HL-60 (cell line): ENCODE data around the gene INAFM2.

Experiments used
- DNase-seq, 2 experiments: peaks; one replicate each; pipeline ENCODE4 v3.0.0-alpha.2; 2010 to 2020; ENCODE audit warnings: low read depth in 1 of 2, low spot score in 1 of 2
- H3K27ac ChIP-seq: fragments of 250-450 bp; sonication (Bioruptor Pico); replicated peaks from 2 replicates; pipeline ENCODE4 v1.5.1; 2020; ENCODE audit warnings: mild to moderate bottlenecking, moderate library complexity
- H3K27me3 ChIP-seq: fragments of 250-450 bp; sonication (Bioruptor Pico); 2 replicates; pipeline ENCODE4 v1.5.1; 2021; ENCODE audit warnings: mild to moderate bottlenecking, moderate library complexity; ENCODE audit not compliant: insufficient read depth, poor library complexity, severe bottlenecking
- H3K4me3 ChIP-seq: replicated peaks from 2 replicates; pipeline ENCODE4 v1.5.1; 2011; ENCODE audit warnings: mild to moderate bottlenecking, control low read depth, low read length; ENCODE audit not compliant: insufficient read depth
- GABPA ChIP-seq: IDR thresholded peaks from 2 replicates; pipeline ENCODE4 v1.6.1; 2012; ENCODE audit warnings: low read depth
- POLR2AphosphoS5 ChIP-seq: IDR thresholded peaks from 2 replicates; pipeline ENCODE4 v1.6.1; 2012; ENCODE audit warnings: low read depth
- SPI1 ChIP-seq: IDR thresholded peaks from 2 replicates; pipeline ENCODE4 v1.6.1; 2012; ENCODE audit warnings: low read depth, mild to moderate bottlenecking, borderline replicate concordance
- TF ChIP-seq, protein P1 (sequence below): IDR thresholded peaks from one replicate; pipeline ENCODE4 v1.5.1; 2011; ENCODE audit warnings: low read length, control low read depth, inconsistent platforms; ENCODE audit not compliant: insufficient read depth
- TF ChIP-seq, protein P2 (sequence below): IDR thresholded peaks from 2 replicates; pipeline ENCODE4 v1.6.1; 2012; ENCODE audit warnings: low read depth; ENCODE audit not compliant: insufficient replicate concordance

The INAFM2 gene

DNA sequence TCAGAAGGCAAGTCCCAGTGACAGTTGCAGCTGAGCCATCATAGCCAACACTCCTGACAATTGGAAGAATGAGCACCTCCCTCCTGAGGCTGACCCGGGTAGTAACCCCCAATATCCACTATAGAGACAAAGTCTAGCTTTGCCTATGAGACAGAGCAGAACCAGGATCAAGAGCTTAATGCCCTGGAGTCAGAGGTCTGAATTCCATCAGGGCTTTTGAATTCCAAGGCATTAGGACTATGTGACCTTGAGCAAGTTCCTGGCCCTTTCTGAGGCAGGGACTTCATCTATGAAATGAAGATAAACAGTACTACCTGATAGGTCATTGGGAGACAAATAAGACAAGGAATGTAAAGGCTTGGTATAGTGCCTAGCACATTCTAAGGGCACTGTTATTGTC is 3.1 kb upstream of the INAFM2 start:
- H3K4me3 ChIP-seq, result no peak overlapping the region
- H3K27ac ChIP-seq, result no peak overlapping the region
- no peak for DNase-seq
- no peaks in the 10 kb centered on the region for H3K27me3 ChIP-seq
- TF ChIP-seq, protein P1, sequence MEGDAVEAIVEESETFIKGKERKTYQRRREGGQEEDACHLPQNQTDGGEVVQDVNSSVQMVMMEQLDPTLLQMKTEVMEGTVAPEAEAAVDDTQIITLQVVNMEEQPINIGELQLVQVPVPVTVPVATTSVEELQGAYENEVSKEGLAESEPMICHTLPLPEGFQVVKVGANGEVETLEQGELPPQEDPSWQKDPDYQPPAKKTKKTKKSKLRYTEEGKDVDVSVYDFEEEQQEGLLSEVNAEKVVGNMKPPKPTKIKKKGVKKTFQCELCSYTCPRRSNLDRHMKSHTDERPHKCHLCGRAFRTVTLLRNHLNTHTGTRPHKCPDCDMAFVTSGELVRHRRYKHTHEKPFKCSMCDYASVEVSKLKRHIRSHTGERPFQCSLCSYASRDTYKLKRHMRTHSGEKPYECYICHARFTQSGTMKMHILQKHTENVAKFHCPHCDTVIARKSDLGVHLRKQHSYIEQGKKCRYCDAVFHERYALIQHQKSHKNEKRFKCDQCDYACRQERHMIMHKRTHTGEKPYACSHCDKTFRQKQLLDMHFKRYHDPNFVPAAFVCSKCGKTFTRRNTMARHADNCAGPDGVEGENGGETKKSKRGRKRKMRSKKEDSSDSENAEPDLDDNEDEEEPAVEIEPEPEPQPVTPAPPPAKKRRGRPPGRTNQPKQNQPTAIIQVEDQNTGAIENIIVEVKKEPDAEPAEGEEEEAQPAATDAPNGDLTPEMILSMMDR, result no peak
- TF ChIP-seq POLR2AphosphoS5 (no peak), SPI1 (no peak)

DNA sequence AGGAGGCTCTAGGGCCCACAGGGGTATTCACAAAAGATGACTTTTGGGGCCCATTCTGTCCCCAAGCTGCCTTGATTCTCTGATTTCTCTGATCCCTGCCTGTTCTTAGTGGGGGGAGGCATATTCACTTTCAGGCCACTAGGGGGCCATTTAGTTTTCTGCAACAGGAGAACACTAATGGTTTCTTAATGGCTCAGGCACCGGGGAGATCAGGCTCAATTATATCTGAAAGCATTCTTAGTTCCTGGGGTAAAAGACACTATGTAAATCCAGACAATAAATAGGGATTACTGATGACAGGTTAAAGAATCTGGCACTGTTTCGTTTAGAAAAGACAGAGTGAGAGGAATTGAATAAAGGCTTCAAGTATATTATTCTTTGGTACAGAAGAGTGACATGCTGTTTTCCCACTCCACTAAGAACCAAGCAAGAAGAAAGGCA is 2.5 kb upstream of the INAFM2 start:
- Histone ChIP-seq H3K27ac (no peak overlapping the region), H3K27me3 (no peaks in the 10 kb centered on the region), H3K4me3 (no peak overlapping the region)
- no peak for TF ChIP-seq SPI1
- TF ChIP-seq, protein P1, result peak; percentile 90
- peak in 1 of 2 experiments; percentile 70 for DNase-seq

DNA sequence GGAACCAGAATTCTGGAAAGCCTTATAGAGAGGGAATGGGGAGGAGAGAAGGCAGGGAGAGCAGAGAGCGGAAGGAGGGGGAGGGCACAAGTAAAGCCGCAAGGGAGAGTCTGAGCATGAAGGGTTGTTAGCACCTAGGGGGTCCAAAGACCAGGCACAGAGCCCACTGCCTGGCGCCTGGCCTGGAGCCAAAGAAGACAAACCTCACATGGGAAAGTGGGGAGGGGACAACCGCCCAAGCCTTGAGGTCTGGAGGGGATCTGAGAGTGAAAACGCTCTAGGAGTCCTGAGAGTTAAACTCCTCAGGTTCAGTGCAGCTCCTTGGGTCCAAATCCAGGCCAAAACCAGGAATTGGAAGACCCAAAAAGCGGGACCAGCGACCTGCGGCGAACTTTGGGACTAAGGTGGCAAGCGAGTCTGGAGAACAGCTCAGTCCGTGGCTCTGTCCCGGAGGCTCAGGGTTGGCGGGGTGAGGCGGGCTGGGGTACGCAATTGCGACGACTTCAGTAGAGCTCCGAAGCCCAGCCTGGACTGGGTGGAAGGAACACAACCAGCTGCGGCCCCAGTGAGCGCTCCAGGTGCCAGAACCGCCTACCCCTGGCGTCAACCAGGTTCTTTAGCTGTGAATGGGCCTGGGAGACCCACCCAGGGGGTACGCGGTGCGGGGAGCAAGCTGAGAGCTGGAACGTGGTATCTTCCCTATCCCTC is 807 bp upstream of the INAFM2 start:
- no peak for DNase-seq
- Histone ChIP-seq H3K4me3 (peak overlapping the region; percentile 26), H3K27ac (no peak overlapping the region), H3K27me3 (no peaks in the 10 kb centered on the region)
- TF ChIP-seq POLR2AphosphoS5 (no peak), GABPA (no peak), SPI1 (no peak)
- TF ChIP-seq, protein P1, result no peak
- TF ChIP-seq, protein P2, sequence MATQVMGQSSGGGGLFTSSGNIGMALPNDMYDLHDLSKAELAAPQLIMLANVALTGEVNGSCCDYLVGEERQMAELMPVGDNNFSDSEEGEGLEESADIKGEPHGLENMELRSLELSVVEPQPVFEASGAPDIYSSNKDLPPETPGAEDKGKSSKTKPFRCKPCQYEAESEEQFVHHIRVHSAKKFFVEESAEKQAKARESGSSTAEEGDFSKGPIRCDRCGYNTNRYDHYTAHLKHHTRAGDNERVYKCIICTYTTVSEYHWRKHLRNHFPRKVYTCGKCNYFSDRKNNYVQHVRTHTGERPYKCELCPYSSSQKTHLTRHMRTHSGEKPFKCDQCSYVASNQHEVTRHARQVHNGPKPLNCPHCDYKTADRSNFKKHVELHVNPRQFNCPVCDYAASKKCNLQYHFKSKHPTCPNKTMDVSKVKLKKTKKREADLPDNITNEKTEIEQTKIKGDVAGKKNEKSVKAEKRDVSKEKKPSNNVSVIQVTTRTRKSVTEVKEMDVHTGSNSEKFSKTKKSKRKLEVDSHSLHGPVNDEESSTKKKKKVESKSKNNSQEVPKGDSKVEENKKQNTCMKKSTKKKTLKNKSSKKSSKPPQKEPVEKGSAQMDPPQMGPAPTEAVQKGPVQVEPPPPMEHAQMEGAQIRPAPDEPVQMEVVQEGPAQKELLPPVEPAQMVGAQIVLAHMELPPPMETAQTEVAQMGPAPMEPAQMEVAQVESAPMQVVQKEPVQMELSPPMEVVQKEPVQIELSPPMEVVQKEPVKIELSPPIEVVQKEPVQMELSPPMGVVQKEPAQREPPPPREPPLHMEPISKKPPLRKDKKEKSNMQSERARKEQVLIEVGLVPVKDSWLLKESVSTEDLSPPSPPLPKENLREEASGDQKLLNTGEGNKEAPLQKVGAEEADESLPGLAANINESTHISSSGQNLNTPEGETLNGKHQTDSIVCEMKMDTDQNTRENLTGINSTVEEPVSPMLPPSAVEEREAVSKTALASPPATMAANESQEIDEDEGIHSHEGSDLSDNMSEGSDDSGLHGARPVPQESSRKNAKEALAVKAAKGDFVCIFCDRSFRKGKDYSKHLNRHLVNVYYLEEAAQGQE, result no peak

DNA sequence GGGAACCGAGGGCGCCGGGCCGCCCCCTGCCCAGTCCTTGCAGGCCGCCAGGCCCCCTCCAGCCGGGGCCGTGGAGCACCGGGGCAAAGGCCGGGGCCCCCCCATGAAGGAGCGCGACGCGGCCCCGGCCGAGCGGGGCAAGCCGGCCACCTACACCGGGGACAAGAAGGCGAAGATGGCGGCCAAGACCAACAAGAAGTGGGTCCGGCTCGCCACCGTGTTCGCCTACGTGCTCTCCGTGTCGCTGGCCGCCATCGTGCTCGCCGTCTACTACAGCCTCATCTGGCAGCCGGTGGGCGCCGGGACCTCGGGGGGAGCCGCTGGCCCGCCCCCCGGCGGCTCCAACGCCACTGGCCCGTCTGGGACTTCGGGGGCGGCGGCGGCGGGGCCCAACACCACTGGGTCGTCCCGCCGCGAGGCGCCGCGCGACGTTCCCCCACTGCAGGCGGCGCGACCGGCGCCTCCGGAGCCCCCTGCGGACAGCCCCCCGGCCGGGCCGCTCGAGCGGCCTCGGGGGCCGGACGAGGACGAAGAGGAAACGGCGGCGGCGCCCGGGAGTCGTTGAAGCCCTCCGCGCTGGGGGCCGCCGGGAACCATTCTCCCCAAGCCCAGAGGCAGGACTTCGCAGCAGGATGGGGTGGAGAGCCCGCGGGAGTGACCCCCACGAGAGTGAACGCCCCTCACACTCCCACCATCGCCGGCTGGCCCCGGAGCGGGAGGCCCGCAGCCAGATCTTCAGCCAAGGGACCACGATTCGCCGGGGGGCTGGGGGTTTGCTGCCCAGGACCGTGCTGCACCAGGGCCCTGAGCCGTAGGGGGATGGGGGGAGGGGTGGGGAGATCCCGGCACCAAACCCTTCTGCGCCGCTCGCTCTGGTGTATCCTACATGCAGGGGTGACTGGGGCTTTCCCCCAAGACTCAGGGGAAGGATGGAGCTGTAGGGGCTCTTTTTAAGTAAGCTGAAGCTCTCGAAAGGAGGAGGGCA is 753 bp downstream of the INAFM2 start:
- H3K4me3 ChIP-seq, result peak overlapping the region; percentile 65
- H3K27ac ChIP-seq, result peak overlapping the region; percentile 64
- no peak for DNase-seq
- no peaks in the 10 kb centered on the region for H3K27me3 ChIP-seq
- TF ChIP-seq, protein P1, result no peak
- TF ChIP-seq GABPA, result no peak
